ENCODE measurements around the gene JAKMIP1.
"Not testable (repeated sequence)": the region's sequence is repeated elsewhere in the genome, so short reads cannot be mapped to it uniquely, and the experiment has no call there.

The JAKMIP1 gene

DNA sequence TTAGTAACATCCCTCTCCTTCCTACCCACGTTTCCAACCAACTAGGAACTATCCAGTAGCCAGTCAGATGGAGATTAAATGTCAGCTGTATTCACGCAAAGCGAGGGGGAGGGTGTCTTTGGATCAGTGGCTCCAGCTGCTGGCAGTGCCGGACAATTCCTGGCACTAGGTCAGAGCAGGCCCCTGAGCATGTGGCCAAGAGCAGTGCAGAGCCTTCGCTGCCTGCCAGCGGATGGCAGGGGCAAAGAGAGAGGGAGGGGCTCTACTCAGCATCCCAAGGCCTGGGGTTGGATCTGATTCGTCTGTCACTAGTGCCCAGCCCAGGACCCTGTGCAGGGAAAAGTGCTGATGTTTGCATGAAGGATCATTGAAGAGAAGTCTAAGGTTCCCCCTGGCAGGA, 28.7 kb upstream of the JAKMIP1 start:
- no peak for DNase-seq (ENCODE audit: low read depth)

DNA sequence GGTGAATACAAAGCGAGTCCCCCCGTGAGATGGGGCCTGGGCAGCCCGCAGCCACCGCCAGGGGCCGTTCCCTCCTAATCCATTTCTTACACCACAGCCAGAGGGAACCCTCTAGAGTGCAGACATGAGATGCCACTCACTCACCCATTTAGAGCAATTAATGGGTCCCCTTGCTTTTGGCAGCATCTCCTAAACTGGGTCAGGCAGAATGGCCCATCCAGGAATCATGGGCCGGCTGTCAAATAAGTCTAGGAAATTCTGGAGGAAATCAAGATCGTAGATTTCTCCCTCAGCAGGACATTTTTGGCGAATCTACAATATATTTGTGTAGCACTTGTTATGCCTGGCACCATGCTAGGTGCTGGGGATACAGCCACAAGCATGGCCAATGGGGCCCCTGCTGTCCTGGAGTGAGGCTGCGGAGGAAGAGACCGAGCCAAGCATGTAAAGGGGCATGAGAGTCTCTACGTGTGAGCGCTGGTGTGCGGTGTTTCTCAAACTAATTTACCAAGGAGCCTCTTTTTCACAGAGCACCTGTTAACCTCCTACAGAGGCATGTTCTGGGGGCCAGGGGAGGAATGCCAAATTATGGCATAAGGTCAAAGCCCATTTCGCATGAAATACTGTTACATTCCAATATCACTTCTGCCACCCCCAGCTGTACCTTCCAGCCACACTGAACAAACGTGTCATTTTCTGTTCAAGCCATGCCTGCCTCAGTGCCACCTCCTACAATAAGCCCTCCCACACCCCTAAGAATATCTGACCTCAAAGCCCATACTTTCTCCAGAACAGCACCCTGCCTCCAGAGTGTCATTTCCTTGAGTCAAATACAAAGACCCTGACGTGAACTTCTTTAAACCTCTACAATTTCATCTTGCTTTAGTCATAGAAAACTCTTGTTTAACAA, 28.1 kb upstream of the JAKMIP1 start:
- DNase-seq (ENCODE audit: low read depth), result no peak

DNA sequence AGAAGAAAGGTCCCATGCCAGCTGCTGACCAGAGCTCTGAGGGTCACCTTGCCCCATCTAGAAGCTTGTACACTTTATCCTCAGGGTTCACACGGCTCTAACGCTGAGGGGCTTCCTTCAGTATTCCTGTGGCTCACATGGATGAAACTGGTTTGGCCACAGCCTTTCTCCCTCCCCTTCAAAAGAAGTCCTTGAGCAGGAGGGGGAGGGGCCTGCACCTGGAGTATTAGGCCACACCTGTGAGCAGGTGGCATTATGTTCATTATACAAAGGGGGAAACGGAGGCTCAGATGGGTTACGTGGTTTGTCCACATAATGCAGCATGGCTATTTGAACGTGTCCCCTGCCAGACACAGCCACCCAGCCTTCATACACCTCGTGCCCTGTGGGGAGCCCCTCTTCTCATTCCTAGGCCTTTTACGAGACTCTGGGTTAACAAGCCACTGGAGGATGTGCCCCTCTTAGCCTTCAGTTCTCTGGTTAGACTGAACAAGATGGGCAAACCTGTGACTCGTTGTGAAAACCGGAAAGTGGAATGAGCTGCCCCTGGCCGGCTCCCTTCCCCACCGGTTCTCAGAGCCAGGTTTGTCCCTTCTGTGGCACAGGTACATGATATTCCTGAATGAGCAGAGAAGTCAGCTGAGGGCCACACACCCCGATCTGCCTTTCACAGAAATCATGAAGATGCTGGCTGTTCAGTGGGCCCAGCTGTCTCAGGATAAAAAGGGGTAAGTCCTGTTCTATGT, 27.2 kb upstream of the JAKMIP1 start:
- DNase-seq (ENCODE audit: low read depth), result no peak

DNA sequence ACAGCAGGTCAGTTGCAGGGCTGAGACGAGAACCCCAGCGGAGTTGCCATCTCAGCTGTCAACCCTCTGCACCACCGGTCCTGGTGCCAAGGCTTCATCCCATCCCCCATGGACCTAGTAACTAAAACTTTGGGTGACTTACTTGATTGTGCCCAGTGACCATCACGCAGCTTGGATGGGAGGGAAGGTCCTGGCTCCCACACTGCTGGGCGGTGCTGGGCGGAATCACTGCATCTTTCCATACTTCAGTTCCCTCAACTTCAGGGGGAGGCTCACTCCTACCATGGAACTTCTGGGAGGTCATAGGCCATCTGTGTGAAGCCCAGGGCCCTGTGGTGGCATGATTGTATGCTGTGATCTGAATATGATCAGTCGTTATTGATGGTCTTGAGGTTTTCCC, 26.2 kb upstream of the JAKMIP1 start:
- DNase-seq (ENCODE audit: low read depth), result no peak

DNA sequence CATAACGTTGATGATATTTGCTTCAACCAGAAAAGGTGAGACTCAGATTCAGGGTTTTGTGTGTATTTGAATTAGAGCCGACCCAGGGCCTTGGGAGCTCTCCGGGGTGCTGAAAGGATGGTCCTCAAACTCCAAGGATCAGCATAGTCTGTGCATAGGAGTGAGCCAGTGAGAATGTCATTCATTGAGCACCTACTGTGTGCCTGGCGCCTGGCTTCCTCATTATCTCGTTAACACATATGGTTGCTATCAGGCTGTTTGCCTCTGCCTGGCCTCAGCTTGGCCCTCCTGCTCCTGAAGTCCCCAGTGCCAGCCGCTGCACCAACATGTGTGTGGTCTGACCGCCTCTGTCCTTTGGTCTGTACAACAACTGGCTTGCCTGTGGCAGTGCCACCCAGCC, 25.1 kb upstream of the JAKMIP1 start:
- DNase-seq (ENCODE audit: low read depth), result no peak

DNA sequence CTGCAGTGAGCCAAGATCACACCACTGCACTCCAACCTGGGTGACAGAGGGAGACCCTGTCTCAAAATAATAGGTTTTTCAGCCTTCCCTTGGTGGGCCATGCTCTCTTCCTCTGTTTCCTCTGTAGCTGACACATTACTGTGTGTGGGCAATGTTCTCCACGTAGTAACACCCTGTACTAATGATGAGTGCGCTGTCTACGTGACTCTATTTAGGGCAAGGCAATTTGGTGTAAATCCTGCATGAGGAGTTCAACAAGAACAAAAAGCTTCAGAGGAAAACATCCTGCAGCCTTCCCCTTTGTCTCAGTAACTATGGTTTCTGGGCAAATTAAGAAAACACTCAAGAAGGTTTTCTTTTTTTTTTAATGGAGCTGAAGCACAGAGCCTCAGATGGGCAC, 24.4 kb upstream of the JAKMIP1 start:
- no peak for DNase-seq (ENCODE audit: low read depth)

DNA sequence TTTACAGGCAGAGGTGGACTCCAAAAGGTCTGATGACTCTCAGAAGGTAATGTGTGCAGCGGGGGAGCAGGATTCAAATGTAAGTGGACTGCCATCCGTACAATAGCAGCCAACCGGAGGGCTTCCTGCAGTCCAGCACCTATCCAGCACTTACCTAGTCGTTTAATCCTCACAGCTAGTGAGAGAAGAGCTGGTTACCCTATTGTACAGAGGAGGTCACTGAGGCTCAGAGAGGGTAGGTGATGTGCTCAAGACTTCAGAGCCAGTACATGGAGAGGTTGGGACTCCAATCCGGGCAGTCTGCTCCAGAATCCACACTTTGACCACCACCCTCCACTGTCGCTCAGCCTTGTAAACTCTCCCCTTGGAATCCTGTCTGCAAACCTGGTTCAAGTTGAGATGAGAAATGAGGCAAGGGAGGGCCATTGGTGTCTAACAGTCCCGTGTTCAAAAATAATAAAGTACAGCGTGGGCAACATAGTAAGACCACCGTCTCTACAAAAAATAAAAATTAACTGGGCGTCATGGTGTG, 22.5 kb upstream of the JAKMIP1 start:
- DNase-seq (ENCODE audit: low read depth), result no peak

DNA sequence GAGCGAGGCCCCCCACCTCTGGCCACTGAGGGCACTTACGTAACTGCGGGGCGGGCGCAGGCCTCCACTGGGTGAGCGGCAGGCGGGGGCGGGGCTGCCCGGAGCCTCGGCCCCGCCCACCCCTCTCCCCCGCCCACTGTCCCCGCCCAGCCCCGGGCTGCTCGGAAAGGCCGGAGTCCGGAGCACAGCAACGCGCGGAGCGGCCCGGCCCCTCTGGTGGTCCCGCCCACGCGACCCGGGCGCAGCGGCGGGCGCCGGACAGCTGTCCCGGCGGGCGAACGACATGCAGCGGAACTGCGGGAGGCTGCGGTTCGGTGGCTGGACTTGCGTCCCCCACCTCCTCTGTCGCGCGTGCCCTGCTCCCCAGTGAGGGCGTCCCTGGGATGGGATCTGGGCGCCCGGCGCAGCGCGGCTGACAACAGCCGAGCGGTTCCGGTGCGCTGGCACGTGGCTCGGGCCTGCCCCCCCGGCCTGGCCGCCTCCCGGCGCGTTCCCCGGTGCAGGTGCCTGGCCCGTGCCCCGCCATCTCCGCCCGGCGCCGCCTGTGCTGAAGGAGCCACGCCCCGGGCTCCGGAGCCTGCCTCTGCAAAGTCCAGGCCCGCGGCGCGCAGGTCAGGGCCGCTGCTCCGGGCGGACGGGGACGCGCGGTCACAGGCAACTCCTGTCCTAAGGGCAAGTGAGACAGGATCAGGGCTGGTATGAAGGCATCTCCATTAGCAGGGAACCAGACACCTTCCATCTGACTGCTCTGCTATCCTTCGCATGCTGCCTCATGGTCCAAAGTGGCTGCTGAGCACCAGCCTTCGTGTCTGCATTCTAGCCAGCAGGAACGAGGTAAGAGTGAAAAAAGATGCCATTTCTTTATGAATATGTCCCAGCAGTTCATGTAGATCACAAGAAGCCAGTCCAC, 21.8 kb upstream of the JAKMIP1 start:
- no peak for DNase-seq (ENCODE audit: low read depth)

DNA sequence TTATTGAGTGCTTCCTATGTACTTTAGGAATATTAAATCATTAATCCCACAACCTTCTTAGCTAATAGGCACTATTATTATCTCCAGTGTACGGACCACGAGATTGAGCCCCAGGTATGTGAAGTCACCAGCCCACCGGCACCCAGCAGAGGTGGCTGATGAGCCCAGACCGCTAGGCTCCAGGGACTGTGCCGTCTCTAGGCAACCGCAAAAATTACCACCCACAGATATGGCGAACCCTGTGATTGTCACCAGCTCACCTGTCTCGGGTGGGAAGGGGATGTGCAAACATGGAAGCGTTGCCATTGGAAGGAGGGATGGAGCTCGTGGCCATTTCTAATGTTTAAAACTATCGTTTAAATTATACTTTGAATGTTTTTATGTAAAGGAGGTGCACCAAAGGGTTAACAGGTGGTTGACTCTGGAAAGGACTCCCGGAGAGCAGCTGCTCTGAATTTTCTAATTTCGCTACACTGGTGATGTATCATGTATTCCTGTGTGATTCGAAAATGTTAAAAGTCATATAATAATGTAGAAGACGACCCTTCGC, 21.0 kb upstream of the JAKMIP1 start:
- no peak for DNase-seq (ENCODE audit: low read depth)

DNA sequence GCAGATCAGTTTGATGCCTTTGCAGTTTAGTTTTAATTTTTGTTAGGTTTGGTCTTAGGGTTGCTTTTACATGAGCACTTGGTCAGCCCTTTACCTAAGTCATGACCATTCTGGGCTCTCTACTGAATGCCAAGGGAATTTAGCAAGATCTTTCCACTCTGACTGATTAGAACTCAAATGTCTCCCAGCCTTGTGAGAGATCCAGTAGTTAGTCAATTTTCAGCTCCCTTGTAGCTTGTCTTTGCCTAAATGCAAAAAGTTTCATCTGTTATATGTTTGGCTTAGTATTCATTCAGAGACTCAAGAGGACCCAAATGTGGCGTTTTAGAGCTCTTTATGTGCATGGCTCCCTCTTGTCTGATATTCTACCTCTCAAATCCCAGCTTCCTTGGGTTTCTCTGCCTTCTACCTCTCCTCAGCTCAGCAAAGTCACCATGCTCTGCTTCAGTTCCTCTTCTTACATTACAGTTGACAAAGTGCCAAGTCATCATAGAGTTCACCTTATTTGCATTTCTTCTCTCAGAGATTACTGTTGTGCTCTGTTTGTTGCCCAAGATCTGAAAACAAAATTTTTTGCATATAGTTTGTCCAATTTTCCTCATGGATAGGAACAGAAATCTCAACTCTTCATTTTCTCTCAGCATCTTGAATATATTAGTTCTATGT, 17.5 kb upstream of the JAKMIP1 start:
- no peak for DNase-seq (ENCODE audit: low read depth)

GRCh38 chr4:6216588-6216987, 16.2 kb upstream of the JAKMIP1 start:
- DNase-seq (ENCODE audit: low read depth), result no peak

DNA sequence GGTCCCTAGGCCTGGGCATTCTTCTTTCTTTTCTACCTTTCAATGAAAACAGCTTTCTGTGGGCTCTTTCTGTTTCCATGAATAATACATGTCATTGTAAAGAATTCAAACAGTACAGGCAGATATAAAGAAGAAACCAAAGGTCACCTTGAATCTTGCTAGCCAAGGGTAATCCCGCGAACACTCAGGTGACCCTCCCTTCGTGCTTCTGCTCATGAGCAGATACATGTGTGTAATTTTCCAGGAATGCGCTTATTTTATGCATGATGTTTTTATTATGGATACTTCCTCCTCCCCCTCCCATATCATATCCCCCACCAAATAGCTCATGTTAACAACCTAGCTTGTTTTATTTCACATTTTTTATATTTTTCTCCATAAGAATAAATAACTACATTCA, 9.6 kb upstream of the JAKMIP1 start:
- no peak for DNase-seq (ENCODE audit: low read depth)

DNA sequence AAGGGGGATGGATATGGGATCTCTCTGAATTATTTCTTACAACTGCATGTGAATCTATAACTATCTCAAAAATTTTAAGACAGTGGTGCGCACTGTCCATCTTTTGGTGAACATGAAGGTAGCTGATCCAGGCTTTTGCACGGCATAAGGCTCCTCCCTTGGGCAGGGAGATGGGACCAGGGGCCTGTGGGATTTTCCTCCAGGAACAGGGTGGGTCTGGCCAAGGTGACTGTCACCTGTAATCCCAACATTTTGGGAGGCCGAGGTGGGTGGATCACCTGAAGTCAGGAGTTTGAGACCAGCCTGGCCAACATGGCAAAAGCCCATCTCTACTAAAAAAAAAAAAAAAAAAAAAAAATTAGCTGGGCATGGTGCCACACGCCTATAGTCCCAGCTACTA, 8.9 kb upstream of the JAKMIP1 start:
- DNase-seq (ENCODE audit: low read depth), result not testable (repeated sequence)

- DNase-seq (ENCODE audit: low read depth), result no peak
Observed at GRCh38 chr4:6208416-6208815, 8.1 kb upstream of the JAKMIP1 start.

DNA sequence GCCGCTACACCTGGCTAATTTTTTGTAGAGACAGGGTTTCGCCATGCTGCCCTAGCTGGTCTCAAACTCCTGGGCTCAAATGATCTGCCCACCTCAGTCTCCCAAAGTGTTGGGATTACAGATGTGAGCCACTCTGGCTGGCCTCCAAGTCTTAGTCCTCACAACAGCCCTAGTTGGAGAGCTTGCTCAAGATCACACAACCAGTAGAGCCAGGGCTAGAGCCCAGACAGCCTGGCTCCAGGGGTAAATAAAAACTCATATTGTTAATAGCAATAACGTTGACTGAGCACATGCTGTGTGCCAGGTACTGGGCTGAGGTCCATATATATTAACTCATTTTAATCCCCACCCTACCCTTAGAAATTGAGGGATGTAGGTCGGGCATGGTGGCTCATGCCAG, 7.3 kb upstream of the JAKMIP1 start:
- no peak for DNase-seq (ENCODE audit: low read depth)

GRCh38 chr4:6206771-6207290, 6.5 kb upstream of the JAKMIP1 start:
- DNase-seq (ENCODE audit: low read depth), result no peak

DNA sequence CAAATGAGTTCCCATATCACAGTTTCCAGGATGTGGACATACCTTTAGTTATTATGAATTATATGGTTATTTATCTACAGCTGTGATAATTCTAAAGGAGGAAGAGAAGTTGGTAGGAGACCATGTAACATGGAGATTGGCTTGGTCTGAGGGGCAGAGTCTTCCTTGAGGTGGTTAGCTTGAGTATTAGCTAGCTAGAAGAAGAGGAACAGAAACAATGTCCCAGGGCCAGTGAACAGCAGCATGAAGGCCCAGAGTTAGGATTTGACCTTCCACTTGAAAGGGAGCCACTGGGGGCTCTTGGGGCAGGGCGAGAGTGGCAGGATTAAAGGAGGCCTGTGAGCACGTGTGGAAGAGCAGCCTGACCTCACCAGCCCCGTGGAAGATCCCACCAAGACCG, 5.6 kb upstream of the JAKMIP1 start:
- no peak for DNase-seq (ENCODE audit: low read depth)

DNA sequence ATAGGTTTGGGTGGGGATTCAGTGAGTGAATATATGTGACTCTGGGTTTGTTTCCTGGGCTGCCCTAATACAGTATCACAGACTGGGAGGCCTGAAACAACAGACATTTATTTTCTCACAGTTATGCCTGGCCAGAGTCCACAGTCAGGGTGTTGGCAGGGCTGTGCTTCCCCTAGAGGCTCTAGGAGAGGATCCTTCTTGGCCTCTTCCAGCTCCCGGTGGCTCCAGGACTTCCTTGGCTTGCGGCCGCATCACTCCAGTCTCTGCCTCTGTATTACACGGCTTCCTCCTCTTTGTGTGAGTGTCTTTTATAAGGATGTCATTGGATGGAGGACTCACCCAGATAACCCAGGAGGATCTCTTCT, 5.2 kb upstream of the JAKMIP1 start:
- no peak for DNase-seq (ENCODE audit: low read depth)

GRCh38 chr4:6204871-6205566, 4.7 kb upstream of the JAKMIP1 start:
- no peak for DNase-seq (ENCODE audit: low read depth)

GRCh38 chr4:6204098-6204497, 3.7 kb upstream of the JAKMIP1 start:
- DNase-seq (ENCODE audit: low read depth), result no peak

Data from stimulated activated CD8-positive, alpha-beta memory T cell treated with anti-CD3 and anti-CD28 coated beads, Interleukin-7, amount 100 ng/mL, for 24 hours (primary cell).